GM21381 (cell line): Measurements from ENCODE around the gene CTPS1.

Experiments
- ATAC-seq: cut with Tn5 transposase; IDR thresholded peaks from one replicate; pipeline ENCODE4 v1.9.1; 2021; ENCODE audit warnings: mild to moderate bottlenecking, moderate library complexity; ENCODE audit not compliant: unreplicated experiment

Gene CTPS1

GRCh38 chr1:40989066-40989465 lies 9.6 kb downstream of the CTPS1 start:
- no peak for ATAC-seq

- no peak for ATAC-seq
These were observed 17.6 kb downstream of the CTPS1 start for GRCh38 chr1:40997096-40997495.

- no peak for ATAC-seq
These were observed 19.2 kb downstream of the CTPS1 start for GRCh38 chr1:40998668-40999067.

GRCh38 chr1:41003127-41003639 lies 23.7 kb downstream of the CTPS1 start:
- no peak for ATAC-seq

- peak; percentile 96 for ATAC-seq
These were observed 24.2 kb downstream of the CTPS1 start for GRCh38 chr1:41003640-41004220.

- no peak for ATAC-seq
These were observed 26.4 kb downstream of the CTPS1 start for GRCh38 chr1:41005876-41006275.

GRCh38 chr1:41006942-41007865 lies 27.7 kb downstream of the CTPS1 start:
- no peak for ATAC-seq

GRCh38 chr1:41009466-41009865 lies 30.0 kb downstream of the CTPS1 start:
- no peak for ATAC-seq

GRCh38 chr1:41010345-41010744 lies 30.8 kb downstream of the CTPS1 start:
- ATAC-seq = no peak

- no peak for ATAC-seq
These were observed 33.5 kb downstream of the CTPS1 start for GRCh38 chr1:41013024-41013423.

- ATAC-seq = no peak
These were observed 34.3 kb downstream of the CTPS1 start for GRCh38 chr1:41013796-41014195.

- no peak for ATAC-seq
These were observed 35.4 kb downstream of the CTPS1 start for GRCh38 chr1:41014871-41015270.

- ATAC-seq = no peak
These were observed 35.9 kb downstream of the CTPS1 start for GRCh38 chr1:41015281-41015896.

- ATAC-seq = no peak
These were observed 36.5 kb downstream of the CTPS1 start for GRCh38 chr1:41015897-41016470.

- no peak for ATAC-seq
These were observed 37.9 kb downstream of the CTPS1 start for GRCh38 chr1:41017141-41018017.

- no peak for ATAC-seq
These were observed 38.5 kb downstream of the CTPS1 start for GRCh38 chr1:41018018-41018410.

GRCh38 chr1:41019353-41019745 lies 39.9 kb downstream of the CTPS1 start:
- no peak for ATAC-seq

- no peak for ATAC-seq
These were observed 40.6 kb downstream of the CTPS1 start for GRCh38 chr1:41020109-41020576.

- ATAC-seq = no peak
These were observed 41.2 kb downstream of the CTPS1 start for GRCh38 chr1:41020654-41021053.
